K562 (cell line): ENCODE data around the gene PKLR. TPM values are rescaled to one million over a fixed set of nuclear protein-coding genes. Genes with fewer than 3 reads are reported as not detected.

Source experiments
- CTBP1 ChIP-seq: fragments of 450-650 bp; IDR thresholded peaks from 2 replicates; pipeline ENCODE4 v1.6.1; 2016; ENCODE audit warnings: borderline replicate concordance
- CXXC5 ChIP-seq: fragments of 250-450 bp; sonication (Bioruptor Pico); IDR thresholded peaks from 2 replicates; pipeline ENCODE4 v1.8.0; 2022; ENCODE audit warnings: inconsistent platforms, mild to moderate bottlenecking, moderate library complexity
- ESRRA ChIP-seq: fragments of 450-650 bp; IDR thresholded peaks from 2 replicates; pipeline ENCODE4 v1.6.1; 2014; ENCODE audit warnings: low read depth, mild to moderate bottlenecking, moderate library complexity, borderline replicate concordance
- HDAC1 ChIP-seq, 2 experiments: fragments of 450-650 bp; IDR thresholded peaks; 2 replicates each; pipeline ENCODE4 v1.6.1; 2016 to 2017; ENCODE audit warnings: inconsistent platforms in 1 of 2, mild to moderate bottlenecking in 1 of 2, moderate library complexity in 1 of 2
- MTF1 ChIP-seq: fragments of 250-450 bp; sonication (Bioruptor Pico); IDR thresholded peaks from 2 replicates; pipeline ENCODE4 v1.9.0; 2021; ENCODE audit warnings: moderate library complexity, mild to moderate bottlenecking, inconsistent platforms, borderline replicate concordance
- PATZ1 ChIP-seq: fragments of 250-450 bp; sonication (Bioruptor Pico); IDR thresholded peaks from 2 replicates; pipeline ENCODE4 v1.5.0; 2020; ENCODE audit warnings: mild to moderate bottlenecking, borderline replicate concordance
- RB1 ChIP-seq: fragments of 450-650 bp; IDR thresholded peaks from 2 replicates; pipeline ENCODE4 v1.6.1; 2017; ENCODE audit warnings: low read depth, mild to moderate bottlenecking
- RBM22 ChIP-seq: fragments of 200-400 bp; formaldehyde crosslinking; IDR thresholded peaks from 2 replicates; pipeline ENCODE4 v1.6.1; 2018; ENCODE audit warnings: low read length, low read depth; ENCODE audit not compliant: poor library complexity, severe bottlenecking
- SIN3A ChIP-seq, 2 experiments: fragments of 150-350 bp in 1 of 2; IDR thresholded peaks; 2 replicates each; pipeline ENCODE4 v1.6.1; 2011 to 2016; ENCODE audit warnings: borderline replicate concordance in 2 of 2, low read depth in 2 of 2, low read length in 2 of 2, mild to moderate bottlenecking in 2 of 2, moderate library complexity in 2 of 2; ENCODE audit not compliant: control insufficient read depth in 1 of 2
- SMAD3 ChIP-seq: fragments of 450-650 bp; formaldehyde crosslinking; conservative IDR thresholded peaks from 2 replicates; pipeline ENCODE4 v1.4.0; 2020; ENCODE audit warnings: mild to moderate bottlenecking
- SMC3 ChIP-seq: conservative IDR thresholded peaks from 2 replicates; pipeline ENCODE4 v1.6.1; 2011; ENCODE audit warnings: low read depth, low read length, improper control_type of control experiment; ENCODE audit not compliant: insufficient read depth
- SOX6 ChIP-seq: fragments of 450-650 bp; IDR thresholded peaks from 2 replicates; pipeline ENCODE4 v1.6.1; 2014; ENCODE audit warnings: mild to moderate bottlenecking
- STAG1 ChIP-seq: sonication (generic); formaldehyde crosslinking; IDR thresholded peaks from 2 replicates; pipeline ENCODE4 v1.5.0; 2020; ENCODE audit warnings: missing genetic modification reagents, borderline replicate concordance
- THAP7 ChIP-seq: fragments of 250-450 bp; sonication (Bioruptor Pico); IDR thresholded peaks from 2 replicates; pipeline ENCODE4 v1.5.0; 2021
- ZNF197 ChIP-seq: fragments of 200-800 bp; sonication (Bioruptor generic); IDR thresholded peaks from 2 replicates; pipeline ENCODE4 v1.6.1; 2016; ENCODE audit warnings: low read depth, missing genetic modification characterization, missing compliant biosample characterization
- ZNF766 ChIP-seq: fragments of 200-800 bp; sonication (Bioruptor generic); conservative IDR thresholded peaks from 2 replicates; pipeline ENCODE4 v1.6.1; 2016; ENCODE audit warnings: missing genetic modification characterization, missing compliant biosample characterization
- polyA plus RNA-seq, 8 experiments: library from polyadenylated mRNA; depleted of rRNA in 4 of 8; stranded (reverse) in 5 of 8; unstranded in 3 of 8; fragments of >200 nt; fragmentation: Nextera tagmentation in 2 of 8; fragmentation: Illumina TruSeq in 1 of 8; extraction: Ambion mirVana in 2 of 8; extraction: Trizol in 1 of 8; gene quantifications; 2 replicates each; pipeline versions ENCODE4 v1.2.1 to v1.2.3, GENCODE V29; 2011 to 2014; ENCODE audit warnings: inconsistent platforms in 1 of 8, missing spikeins in 1 of 8
- total RNA-seq, 7 experiments: library from RNA; depleted of rRNA in 6 of 7; stranded (reverse); fragments of >200 nt in 6 of 7; fragmentation: Illumina TruSeq in 2 of 7; extraction: Trizol in 2 of 7; gene quantifications; 2 replicates each; pipeline versions ENCODE4 v1.2.1 to v1.2.3, GENCODE V29; 2011 to 2021; ENCODE audit warnings: low replicate concordance in 1 of 7
- TF ChIP-seq, protein P1 (sequence below): sonication (generic); formaldehyde crosslinking; IDR thresholded peaks from 2 replicates; pipeline ENCODE4 v1.8.0; 2022; ENCODE audit warnings: mild to moderate bottlenecking, missing genetic modification reagents
- TF ChIP-seq, protein P2 (sequence below): fragments of 450-650 bp; IDR thresholded peaks from 2 replicates; pipeline ENCODE4 v1.6.1; 2018; ENCODE audit warnings: mild to moderate bottlenecking, low read depth; ENCODE audit not compliant: partially characterized antibody

The PKLR gene
- total and polyA plus RNA-seq, 9 of the 15 experiments (the other 6 are each of a cell fraction or from before 2014, with no cell fraction given) = 10.7 to 78.4 (median 38.2) TPM

- TF ChIP-seq, protein P1, sequence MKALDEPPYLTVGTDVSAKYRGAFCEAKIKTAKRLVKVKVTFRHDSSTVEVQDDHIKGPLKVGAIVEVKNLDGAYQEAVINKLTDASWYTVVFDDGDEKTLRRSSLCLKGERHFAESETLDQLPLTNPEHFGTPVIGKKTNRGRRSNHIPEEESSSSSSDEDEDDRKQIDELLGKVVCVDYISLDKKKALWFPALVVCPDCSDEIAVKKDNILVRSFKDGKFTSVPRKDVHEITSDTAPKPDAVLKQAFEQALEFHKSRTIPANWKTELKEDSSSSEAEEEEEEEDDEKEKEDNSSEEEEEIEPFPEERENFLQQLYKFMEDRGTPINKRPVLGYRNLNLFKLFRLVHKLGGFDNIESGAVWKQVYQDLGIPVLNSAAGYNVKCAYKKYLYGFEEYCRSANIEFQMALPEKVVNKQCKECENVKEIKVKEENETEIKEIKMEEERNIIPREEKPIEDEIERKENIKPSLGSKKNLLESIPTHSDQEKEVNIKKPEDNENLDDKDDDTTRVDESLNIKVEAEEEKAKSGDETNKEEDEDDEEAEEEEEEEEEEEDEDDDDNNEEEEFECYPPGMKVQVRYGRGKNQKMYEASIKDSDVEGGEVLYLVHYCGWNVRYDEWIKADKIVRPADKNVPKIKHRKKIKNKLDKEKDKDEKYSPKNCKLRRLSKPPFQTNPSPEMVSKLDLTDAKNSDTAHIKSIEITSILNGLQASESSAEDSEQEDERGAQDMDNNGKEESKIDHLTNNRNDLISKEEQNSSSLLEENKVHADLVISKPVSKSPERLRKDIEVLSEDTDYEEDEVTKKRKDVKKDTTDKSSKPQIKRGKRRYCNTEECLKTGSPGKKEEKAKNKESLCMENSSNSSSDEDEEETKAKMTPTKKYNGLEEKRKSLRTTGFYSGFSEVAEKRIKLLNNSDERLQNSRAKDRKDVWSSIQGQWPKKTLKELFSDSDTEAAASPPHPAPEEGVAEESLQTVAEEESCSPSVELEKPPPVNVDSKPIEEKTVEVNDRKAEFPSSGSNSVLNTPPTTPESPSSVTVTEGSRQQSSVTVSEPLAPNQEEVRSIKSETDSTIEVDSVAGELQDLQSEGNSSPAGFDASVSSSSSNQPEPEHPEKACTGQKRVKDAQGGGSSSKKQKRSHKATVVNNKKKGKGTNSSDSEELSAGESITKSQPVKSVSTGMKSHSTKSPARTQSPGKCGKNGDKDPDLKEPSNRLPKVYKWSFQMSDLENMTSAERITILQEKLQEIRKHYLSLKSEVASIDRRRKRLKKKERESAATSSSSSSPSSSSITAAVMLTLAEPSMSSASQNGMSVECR (CRISPR knock-in tag) = peak; percentile 81
- TF ChIP-seq THAP7 (CRISPR knock-in tag) = no peak
- no peak for TF ChIP-seq ZNF197 (CRISPR knock-in tag)
- peak; percentile 87; the same call in 1 of the 2 replicates for TF ChIP-seq CTBP1
- TF ChIP-seq RBM22 = peak; percentile 64
- peak; percentile 66 for TF ChIP-seq CXXC5 (CRISPR knock-in tag)
- peak; percentile 30 for TF ChIP-seq ESRRA
- TF ChIP-seq SIN3A (IDR thresholded peaks at IDR 0.05; ENCODE audit: borderline replicate concordance in 2 of 2, control insufficient read depth in 1 of 2, low read depth in 2 of 2, low read length in 2 of 2) = peak in 1 of 2 experiments; percentile 43; a peak in 1 of 4 replicates
- no peak for TF ChIP-seq PATZ1
- peak; percentile 57; the same call in 1 of the 2 replicates for TF ChIP-seq STAG1 (CRISPR knock-in tag)
- no peak for TF ChIP-seq ZNF766 (CRISPR knock-in tag)
- peak; percentile 21; the same call in 1 of the 2 replicates for TF ChIP-seq SOX6
- peak in 1 of 2 experiments; percentile 86; a peak in 2 of 4 replicates for TF ChIP-seq HDAC1 (IDR thresholded peaks at IDR 0.05)
- peak; percentile 86 for TF ChIP-seq RB1
- TF ChIP-seq MTF1 (CRISPR knock-in tag) = no peak
- no peak for TF ChIP-seq SMAD3 (CRISPR knock-in tag)
- TF ChIP-seq SMC3 = peak; percentile 74
- TF ChIP-seq, protein P2, sequence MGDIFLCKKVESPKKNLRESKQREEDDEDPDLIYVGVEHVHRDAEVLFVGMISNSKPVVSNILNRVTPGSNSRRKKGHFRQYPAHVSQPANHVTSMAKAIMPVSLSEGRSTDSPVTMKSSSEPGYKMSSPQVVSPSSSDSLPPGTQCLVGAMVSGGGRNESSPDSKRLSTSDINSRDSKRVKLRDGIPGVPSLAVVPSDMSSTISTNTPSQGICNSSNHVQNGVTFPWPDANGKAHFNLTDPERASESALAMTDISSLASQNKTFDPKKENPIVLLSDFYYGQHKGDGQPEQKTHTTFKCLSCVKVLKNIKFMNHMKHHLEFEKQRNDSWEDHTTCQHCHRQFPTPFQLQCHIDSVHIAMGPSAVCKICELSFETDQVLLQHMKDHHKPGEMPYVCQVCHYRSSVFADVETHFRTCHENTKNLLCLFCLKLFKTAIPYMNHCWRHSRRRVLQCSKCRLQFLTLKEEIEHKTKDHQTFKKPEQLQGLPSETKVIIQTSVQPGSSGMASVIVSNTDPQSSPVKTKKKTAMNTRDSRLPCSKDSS = no peak
Observed at GRCh38 chr1:155322953-155323728, 21.9 kb upstream of the PKLR start (continued).
